H1 (cell line): ENCODE results near the gene MORC1.

ENCODE experiments used
- BRCA1 ChIP-seq: IDR thresholded peaks from 2 replicates; pipeline ENCODE4 v1.6.1; 2012; ENCODE audit warnings: low read depth, low read length, improper control_type of control experiment
- EP300 ChIP-seq, 2 experiments: IDR thresholded peaks; 1 replicate in 1 of 2; 2 replicates in 1 of 2; pipeline ENCODE4 v1.6.1; 2011 to 2012; ENCODE audit warnings: low read depth in 2 of 2, low read length in 2 of 2, mild to moderate bottlenecking in 2 of 2, borderline replicate concordance in 1 of 2, inconsistent platforms in 1 of 2, moderate library complexity in 1 of 2
- GABPA ChIP-seq: IDR thresholded peaks from 2 replicates; pipeline ENCODE4 v1.6.1; 2011; ENCODE audit warnings: mild to moderate bottlenecking, low read length, moderate library complexity, borderline replicate concordance; ENCODE audit not compliant: insufficient read depth
- JUND ChIP-seq: IDR thresholded peaks from 2 replicates; pipeline ENCODE4 v1.6.1; 2011; ENCODE audit warnings: mild to moderate bottlenecking, improper control_type of control experiment, low read length
- MAX ChIP-seq: IDR thresholded peaks from 2 replicates; pipeline ENCODE4 v1.6.1; 2012; ENCODE audit warnings: inconsistent platforms
- POLR2AphosphoS5 ChIP-seq: IDR thresholded peaks from 2 replicates; pipeline ENCODE4 v1.6.1; 2011; ENCODE audit warnings: low read depth, low read length
- SP1 ChIP-seq: IDR thresholded peaks from 2 replicates; pipeline ENCODE4 v1.6.1; 2011; ENCODE audit warnings: low read depth, low read length
- TF ChIP-seq, protein P1 (sequence below), 3 experiments: IDR thresholded peaks; 1 replicate in 2 of 3; 2 replicates in 1 of 3; pipeline versions ENCODE4 v1.5.1 to v1.6.1; 2011; ENCODE audit warnings: low read length in 3 of 3, mild to moderate bottlenecking in 3 of 3, inconsistent platforms in 2 of 3, low read depth in 1 of 3, moderate library complexity in 1 of 3; ENCODE audit not compliant: insufficient read depth in 1 of 3; ENCODE audit errors: control extremely low read depth in 1 of 3
- TF ChIP-seq, protein P2 (sequence below): IDR thresholded peaks from 2 replicates; pipeline ENCODE4 v1.6.1; 2011; ENCODE audit warnings: low read length, improper control_type of control experiment

GRCh38 chr3:108931035-108931434, 186.9 kb downstream of the MORC1 start:
- TF ChIP-seq EP300 (IDR thresholded peaks at IDR 0.05; ENCODE audit: borderline replicate concordance in 1 of 2, low read depth in 2 of 2, low read length in 2 of 2) (no peak), BRCA1 (no peak), POLR2AphosphoS5 (no peak), SP1 (no peak), MAX (no peak), JUND (no peak), GABPA (no peak)
- TF ChIP-seq, protein P1, sequence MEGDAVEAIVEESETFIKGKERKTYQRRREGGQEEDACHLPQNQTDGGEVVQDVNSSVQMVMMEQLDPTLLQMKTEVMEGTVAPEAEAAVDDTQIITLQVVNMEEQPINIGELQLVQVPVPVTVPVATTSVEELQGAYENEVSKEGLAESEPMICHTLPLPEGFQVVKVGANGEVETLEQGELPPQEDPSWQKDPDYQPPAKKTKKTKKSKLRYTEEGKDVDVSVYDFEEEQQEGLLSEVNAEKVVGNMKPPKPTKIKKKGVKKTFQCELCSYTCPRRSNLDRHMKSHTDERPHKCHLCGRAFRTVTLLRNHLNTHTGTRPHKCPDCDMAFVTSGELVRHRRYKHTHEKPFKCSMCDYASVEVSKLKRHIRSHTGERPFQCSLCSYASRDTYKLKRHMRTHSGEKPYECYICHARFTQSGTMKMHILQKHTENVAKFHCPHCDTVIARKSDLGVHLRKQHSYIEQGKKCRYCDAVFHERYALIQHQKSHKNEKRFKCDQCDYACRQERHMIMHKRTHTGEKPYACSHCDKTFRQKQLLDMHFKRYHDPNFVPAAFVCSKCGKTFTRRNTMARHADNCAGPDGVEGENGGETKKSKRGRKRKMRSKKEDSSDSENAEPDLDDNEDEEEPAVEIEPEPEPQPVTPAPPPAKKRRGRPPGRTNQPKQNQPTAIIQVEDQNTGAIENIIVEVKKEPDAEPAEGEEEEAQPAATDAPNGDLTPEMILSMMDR (IDR thresholded peaks at IDR 0.05; ENCODE audit: control extremely low read depth in 1 of 3, insufficient read depth in 1 of 3, low read depth in 1 of 3, low read length in 3 of 3), result no peak
- TF ChIP-seq, protein P2, sequence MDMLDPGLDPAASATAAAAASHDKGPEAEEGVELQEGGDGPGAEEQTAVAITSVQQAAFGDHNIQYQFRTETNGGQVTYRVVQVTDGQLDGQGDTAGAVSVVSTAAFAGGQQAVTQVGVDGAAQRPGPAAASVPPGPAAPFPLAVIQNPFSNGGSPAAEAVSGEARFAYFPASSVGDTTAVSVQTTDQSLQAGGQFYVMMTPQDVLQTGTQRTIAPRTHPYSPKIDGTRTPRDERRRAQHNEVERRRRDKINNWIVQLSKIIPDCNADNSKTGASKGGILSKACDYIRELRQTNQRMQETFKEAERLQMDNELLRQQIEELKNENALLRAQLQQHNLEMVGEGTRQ, result no peak
